PC-9 (cell line): Measurements from ENCODE around the gene CST9. TPM values are rescaled to one million over a fixed set of nuclear protein-coding genes. Genes with fewer than 3 reads are reported as not detected.
A peak's percentile ranks its signal among the peaks of the same experiment; 100 is the strongest.

Experiments
- Bru-seq: library from RNA; stranded (reverse); fragments of 400-500 nt; gene quantifications from one replicate; lab custom pipeline; 2021; lab: Mats Ljungman, UMichigan
- BruChase-seq, 2 experiments: library from RNA; stranded (reverse); fragments of 400-500 nt; gene quantifications; one replicate each; lab custom pipeline; 2021; lab: Mats Ljungman, UMichigan
- BruUV-seq: library from RNA; stranded (reverse); fragments of 400-500 nt; replicated peaks from 2 replicates; lab custom pipeline; 2021; lab: Mats Ljungman, UMichigan
- CTCF ChIA-PET: fragments of 300-600 bp; sonication (Branson Sonifier 250); formaldehyde crosslinking; loops from one replicate; lab custom pipeline; 2022; ENCODE audit warnings: antibody characterized with exemption; lab: Charles Lee
- POLR2A ChIA-PET: fragments of 300-600 bp; sonication (Branson Sonifier 250); formaldehyde crosslinking; loops from one replicate; lab custom pipeline; 2022; ENCODE audit warnings: antibody characterized with exemption; ENCODE audit not compliant: unreplicated experiment; lab: Charles Lee
- DNase-seq, 2 experiments: peaks; one replicate each; pipeline versions ENCODE4 v3.0.0 to v3.0.0-alpha.2; 2015 to 2022; ENCODE audit warnings: mixed read lengths in 1 of 2
- H2AFZ ChIP-seq: fragments of 200-600 bp; sonication (generic); 2 replicates; pipeline ENCODE4 v1.8.1; 2017; ENCODE audit warnings: antibody characterized with exemption
- H3F3A ChIP-seq: fragments of 200-600 bp; sonication (generic); 2 replicates; pipeline ENCODE4 v1.8.1; 2017; ENCODE audit warnings: antibody characterized with exemption, mild to moderate bottlenecking, low read depth; ENCODE audit not compliant: insufficient read depth
- H3K27ac ChIP-seq: fragments of 200-600 bp; sonication (generic); 2 replicates; pipeline ENCODE4 v1.6.1; 2016; ENCODE audit warnings: mixed run types
- H3K27me3 ChIP-seq: fragments of 200-600 bp; sonication (generic); 2 replicates; pipeline ENCODE4 v1.6.1; 2016; ENCODE audit warnings: low read depth, mixed run types; ENCODE audit not compliant: insufficient read depth
- H3K36me3 ChIP-seq: fragments of 200-600 bp; sonication (generic); 2 replicates; pipeline ENCODE4 v1.6.1; 2016; ENCODE audit warnings: low read depth, mixed run types
- H3K4me1 ChIP-seq: fragments of 200-600 bp; sonication (generic); replicated peaks from 2 replicates; pipeline ENCODE4 v1.6.1; 2016; ENCODE audit warnings: mixed run types; ENCODE audit not compliant: insufficient read depth
- H3K4me2 ChIP-seq: fragments of 200-600 bp; sonication (generic); 2 replicates; pipeline ENCODE4 v1.6.1; 2017; ENCODE audit warnings: mixed run types
- H3K4me3 ChIP-seq: fragments of 200-600 bp; sonication (generic); 2 replicates; pipeline ENCODE4 v1.6.1; 2016; ENCODE audit warnings: mixed run types
- H3K79me2 ChIP-seq: fragments of 200-600 bp; sonication (generic); 2 replicates; pipeline ENCODE4 v1.6.1; 2017; ENCODE audit warnings: low read depth, mixed run types
- H3K9me2 ChIP-seq: fragments of 200-600 bp; sonication (generic); 2 replicates; pipeline ENCODE4 v1.8.1; 2017; ENCODE audit warnings: mild to moderate bottlenecking; ENCODE audit not compliant: insufficient read depth
- H3K9me3 ChIP-seq: fragments of 200-600 bp; sonication (generic); 2 replicates; pipeline ENCODE4 v1.8.1; 2016; ENCODE audit warnings: low read depth; ENCODE audit not compliant: insufficient read depth
- H4K20me1 ChIP-seq: fragments of 200-600 bp; sonication (generic); 2 replicates; pipeline ENCODE4 v1.8.1; 2017; ENCODE audit not compliant: insufficient read depth
- EZH2 ChIP-seq: fragments of 200-600 bp; sonication (generic); IDR thresholded peaks from 2 replicates; pipeline ENCODE4 v1.8.0; 2017; ENCODE audit warnings: antibody characterized with exemption, low read depth
- intact Hi-C: fragments of 100-400 bp; cut with micrococcal nuclease; formaldehyde crosslinking; loops from one replicate; pipeline ENCODE4 v1.10.0; 2022; ENCODE audit not compliant: unreplicated experiment
- long read RNA-seq: library from polyadenylated mRNA; stranded (forward); transcript quantifications from one replicate; pipeline ENCODE4 v2.0.0, GENCODE V29; 2022
- total RNA-seq: library from RNA; stranded (reverse); gene quantifications from 2 replicates; pipeline ENCODE4 v1.2.3, GENCODE V29; 2021
- TF ChIP-seq, protein P1 (sequence below): fragments of 200-600 bp; sonication (generic); conservative IDR thresholded peaks from 2 replicates; pipeline ENCODE4 v1.6.1; 2017; ENCODE audit warnings: mixed run types, antibody characterized with exemption, mild to moderate bottlenecking, moderate library complexity

Gene CST9, protein sequence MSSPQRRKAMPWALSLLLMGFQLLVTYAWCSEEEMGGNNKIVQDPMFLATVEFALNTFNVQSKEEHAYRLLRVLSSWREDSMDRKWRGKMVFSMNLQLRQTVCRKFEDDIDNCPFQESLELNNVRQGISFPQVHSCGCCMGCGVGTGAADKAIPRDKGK
- total RNA-seq (not detected in 2 replicates), Bru-seq, nascent RNA (not detected), BruChase-seq, experiment 1, labeled RNA remaining after a 2-hour chase (percentile 12 among the genes with signal in this experiment), BruChase-seq, experiment 2, labeled RNA remaining after a 6-hour chase (percentile 22 among the genes with signal in this experiment)
- long read RNA-seq: 0 reads

DNA sequence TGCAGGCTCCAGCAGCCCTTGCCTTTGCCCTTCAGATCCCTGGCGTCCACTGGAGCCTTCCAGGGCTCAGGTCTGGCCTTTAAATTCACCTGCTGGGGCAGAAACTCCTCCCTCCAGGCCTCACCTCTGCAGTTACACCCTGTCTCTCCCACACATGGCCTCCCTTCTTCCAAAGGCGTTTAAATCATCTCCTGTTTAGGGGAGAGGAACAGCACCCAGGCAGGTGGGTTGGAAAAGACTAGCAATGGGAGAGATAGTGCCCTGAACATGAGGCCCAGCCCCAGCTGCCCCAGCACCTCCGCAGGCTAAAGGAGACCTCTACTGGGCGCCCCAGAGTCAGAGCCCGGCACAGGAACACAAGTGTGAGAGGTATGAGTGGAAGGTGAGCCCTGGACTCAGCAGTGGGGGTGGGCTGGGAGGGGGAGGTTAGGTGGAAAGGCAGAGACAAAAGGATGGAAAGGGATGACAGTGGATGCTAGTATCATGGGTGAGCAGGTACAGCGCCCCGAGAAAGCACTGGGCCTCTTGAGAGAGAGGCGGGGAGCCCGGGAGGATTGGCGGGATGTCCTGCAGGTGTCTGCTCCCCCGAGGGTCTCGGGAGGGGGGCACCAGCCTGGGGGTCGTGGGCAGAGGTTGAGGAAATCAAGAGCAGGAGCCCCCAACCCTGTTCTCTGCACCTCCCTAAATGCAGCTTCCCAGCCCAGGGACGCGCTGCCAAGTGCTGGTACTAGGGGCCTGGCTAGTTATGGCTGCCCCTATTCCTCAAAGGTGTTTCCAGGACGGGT, at the start of gene CST9:
CST9 (minus strand) TSS at position 51 of the 785 bp plus-strand sequence. CDS start 53 bp downstream, outside the sequence.
- no TSS peak for BruUV-seq
- TF ChIP-seq EZH2: no peak
- TF ChIP-seq, protein P1, sequence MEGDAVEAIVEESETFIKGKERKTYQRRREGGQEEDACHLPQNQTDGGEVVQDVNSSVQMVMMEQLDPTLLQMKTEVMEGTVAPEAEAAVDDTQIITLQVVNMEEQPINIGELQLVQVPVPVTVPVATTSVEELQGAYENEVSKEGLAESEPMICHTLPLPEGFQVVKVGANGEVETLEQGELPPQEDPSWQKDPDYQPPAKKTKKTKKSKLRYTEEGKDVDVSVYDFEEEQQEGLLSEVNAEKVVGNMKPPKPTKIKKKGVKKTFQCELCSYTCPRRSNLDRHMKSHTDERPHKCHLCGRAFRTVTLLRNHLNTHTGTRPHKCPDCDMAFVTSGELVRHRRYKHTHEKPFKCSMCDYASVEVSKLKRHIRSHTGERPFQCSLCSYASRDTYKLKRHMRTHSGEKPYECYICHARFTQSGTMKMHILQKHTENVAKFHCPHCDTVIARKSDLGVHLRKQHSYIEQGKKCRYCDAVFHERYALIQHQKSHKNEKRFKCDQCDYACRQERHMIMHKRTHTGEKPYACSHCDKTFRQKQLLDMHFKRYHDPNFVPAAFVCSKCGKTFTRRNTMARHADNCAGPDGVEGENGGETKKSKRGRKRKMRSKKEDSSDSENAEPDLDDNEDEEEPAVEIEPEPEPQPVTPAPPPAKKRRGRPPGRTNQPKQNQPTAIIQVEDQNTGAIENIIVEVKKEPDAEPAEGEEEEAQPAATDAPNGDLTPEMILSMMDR: no peak
- CTCF ChIA-PET: no interaction called here

DNA sequence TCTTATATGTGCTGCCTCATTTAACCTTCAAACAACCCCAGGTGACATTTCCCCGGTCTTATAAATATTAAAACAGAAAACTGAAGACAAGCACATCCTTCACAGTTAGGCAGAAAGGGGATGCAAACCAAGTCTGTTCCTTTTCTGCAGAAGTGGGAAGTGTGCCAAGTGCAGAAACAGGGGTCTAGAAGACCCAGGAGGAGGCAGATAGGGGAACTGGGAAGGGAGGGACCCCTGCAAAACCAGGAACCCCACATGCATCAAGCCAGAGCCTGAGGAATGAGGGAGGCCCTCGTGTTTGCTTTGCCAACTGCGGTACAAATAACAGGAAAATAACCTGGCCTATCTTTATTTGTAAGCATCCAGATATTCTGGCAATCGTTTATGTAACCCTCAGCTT, 49.0 kb upstream of the CST9 start:
- ChIA-PET CTCF (no interaction called here), POLR2A (no interaction called here)
- no peaks in the 10 kb centered on the region for H3K9me2 ChIP-seq
- intact Hi-C loops: no loop called here
- H3K79me2 ChIP-seq: no peaks in the 10 kb centered on the region
- H3K27ac ChIP-seq: no peak overlapping the region
- no peaks in the 10 kb centered on the region for H4K20me1 ChIP-seq
- no peak overlapping the region for H3K4me3 ChIP-seq
- DNase-seq: no peak
- H3K36me3 ChIP-seq: no peaks in the 10 kb centered on the region
- no peaks in the 10 kb centered on the region for H3K27me3 ChIP-seq
- H3K4me2 ChIP-seq: no peak overlapping the region
- H2AFZ ChIP-seq: no peak overlapping the region
- no peaks in the 10 kb centered on the region for H3K9me3 ChIP-seq
- TF ChIP-seq EZH2: no peak
- TF ChIP-seq, protein P1: no peak
- BruUV-seq: no TSS peak
- no peaks in the 10 kb centered on the region for H3F3A ChIP-seq
- H3K4me1 ChIP-seq: no peaks in the 10 kb centered on the region

More for the DNA sequence above, at the start of gene CST9:
- H3K4me3 ChIP-seq: no peak within 1 kb of the TSS
- H3K27ac ChIP-seq: no peak within 1 kb of the TSS
- no peaks in the 10 kb centered on the region for H3K9me2 ChIP-seq
- POLR2A ChIA-PET: no interaction called here
- H3F3A ChIP-seq: no peaks in the 10 kb centered on the region
- no peaks in the 10 kb centered on the region; the same call in 1 of the 2 replicates for H3K27me3 ChIP-seq
- H3K4me1 ChIP-seq: no peaks in the 10 kb centered on the region
- H2AFZ ChIP-seq: no peak within 1 kb of the TSS
- H3K36me3 ChIP-seq: no peaks in the 10 kb centered on the region
- DNase-seq: no peak
- H4K20me1 ChIP-seq: no peaks in the 10 kb centered on the region
- H3K9me3 ChIP-seq: no peaks in the 10 kb centered on the region
- H3K4me2 ChIP-seq: peak within 1 kb of the TSS; percentile 41; the same call in 1 of the 2 replicates
- intact Hi-C loops: loop anchor here (1.0 to 10.0 kb wide), 4 partner anchors 36 to 911 kb away; no protein-coding TSS in a partner anchor
- H3K79me2 ChIP-seq: no peaks in the 10 kb centered on the region

DNA sequence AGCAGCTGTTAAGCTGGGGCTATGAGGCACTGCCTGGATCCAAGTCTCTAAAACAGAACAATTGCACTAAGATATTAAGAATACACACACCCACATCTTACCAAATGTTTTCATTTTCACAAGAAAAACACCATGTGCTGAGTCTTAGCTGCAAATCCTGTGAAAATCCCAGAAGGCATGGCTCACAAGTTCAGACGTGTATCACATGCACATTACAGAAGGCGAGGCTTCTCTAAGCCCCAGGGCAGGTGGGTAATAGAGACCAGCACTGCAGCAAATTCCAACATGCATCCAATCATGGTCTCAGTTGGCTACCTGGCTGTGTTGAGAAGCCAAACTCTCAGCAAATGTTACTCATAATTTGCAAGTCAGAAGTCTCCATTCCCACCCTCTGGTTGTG, 48.3 kb upstream of the CST9 start:
- H3K9me2 ChIP-seq: no peaks in the 10 kb centered on the region
- no peaks in the 10 kb centered on the region for H3K4me1 ChIP-seq
- no peaks in the 10 kb centered on the region for H4K20me1 ChIP-seq
- no peak for DNase-seq
- no peak overlapping the region for H2AFZ ChIP-seq
- no peaks in the 10 kb centered on the region for H3K79me2 ChIP-seq
- no peaks in the 10 kb centered on the region for H3K36me3 ChIP-seq
- no peaks in the 10 kb centered on the region for H3K27me3 ChIP-seq
- no peaks in the 10 kb centered on the region for H3F3A ChIP-seq
- H3K4me3 ChIP-seq: no peak overlapping the region
- CTCF ChIA-PET: no interaction called here
- POLR2A ChIA-PET: no interaction called here
- intact Hi-C loops: no loop called here
- no peak overlapping the region for H3K27ac ChIP-seq
- H3K4me2 ChIP-seq: no peak overlapping the region
- no peaks in the 10 kb centered on the region for H3K9me3 ChIP-seq
- no peak for TF ChIP-seq EZH2
- TF ChIP-seq, protein P1: no peak
- BruUV-seq: no TSS peak
